ENCODE data around the gene NFATC2.

DNA sequence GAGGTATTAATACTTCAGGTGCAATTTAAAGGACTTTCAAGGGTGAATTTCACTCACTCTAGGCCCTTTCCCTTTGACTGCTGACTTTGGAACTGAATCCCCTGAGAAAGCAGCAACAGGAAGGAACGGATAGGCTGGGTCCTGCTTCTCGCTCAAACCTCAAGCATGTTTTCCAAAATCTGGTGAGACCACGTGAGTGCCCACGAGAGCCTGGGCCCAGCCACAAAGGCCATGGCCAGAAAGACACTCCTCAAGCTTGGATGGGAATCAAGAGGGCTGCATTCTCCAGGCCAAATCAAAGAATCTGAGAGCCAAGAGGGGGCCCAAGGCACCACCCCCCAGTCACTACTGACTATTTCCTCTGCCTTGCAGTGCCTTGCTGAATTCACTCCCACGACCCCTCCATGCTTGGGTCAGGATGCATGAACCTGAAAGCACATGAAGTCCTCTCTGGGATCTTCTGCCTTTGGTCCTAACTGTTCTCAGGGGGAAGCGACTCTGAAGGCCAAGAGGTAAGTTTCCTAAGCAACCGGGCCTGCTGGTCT, 146.1 kb downstream of the NFATC2 start:
- no peak for TF ChIP-seq FOXK2 (IDR thresholded peaks at IDR 0.05)
- no peak for TF ChIP-seq BHLHE40 (IDR thresholded peaks at IDR 0.05; ENCODE audit: borderline replicate concordance)
- TF ChIP-seq TARDBP (IDR thresholded peaks at IDR 0.05) = no peak
- no peak for TF ChIP-seq CTBP1 (IDR thresholded peaks at IDR 0.05; ENCODE audit: borderline replicate concordance)
- TF ChIP-seq SP1 (IDR thresholded peaks at IDR 0.05) = no peak
- no peak for TF ChIP-seq SUZ12 (IDR thresholded peaks at IDR 0.05)
- no peak for TF ChIP-seq LEF1 (IDR thresholded peaks at IDR 0.05; ENCODE audit: borderline replicate concordance)
- TF ChIP-seq NFRKB (IDR thresholded peaks at IDR 0.05) = no peak
- no peak for TF ChIP-seq ARNT (IDR thresholded peaks at IDR 0.05)
- TF ChIP-seq HDGF (IDR thresholded peaks at IDR 0.05; ENCODE audit: borderline replicate concordance) = no peak
- no peak for TF ChIP-seq FOXA1 (IDR thresholded peaks at IDR 0.05)
- no peak for TF ChIP-seq FOXM1 (IDR thresholded peaks at IDR 0.05; ENCODE audit: borderline replicate concordance)
